Cerebellar nuclear complex (tissue), 1 donor: ENCODE measurements around the gene NLGN1.

Experiments used
- DNase-seq, 2 experiments: peaks; one replicate each; lab custom pipeline; 2025; lab: John Stamatoyannopoulos, UW

Gene NLGN1

GRCh38 chr3:174280186-174280585, 882.6 kb downstream of the NLGN1 start:
- no peak for DNase-seq

DNA sequence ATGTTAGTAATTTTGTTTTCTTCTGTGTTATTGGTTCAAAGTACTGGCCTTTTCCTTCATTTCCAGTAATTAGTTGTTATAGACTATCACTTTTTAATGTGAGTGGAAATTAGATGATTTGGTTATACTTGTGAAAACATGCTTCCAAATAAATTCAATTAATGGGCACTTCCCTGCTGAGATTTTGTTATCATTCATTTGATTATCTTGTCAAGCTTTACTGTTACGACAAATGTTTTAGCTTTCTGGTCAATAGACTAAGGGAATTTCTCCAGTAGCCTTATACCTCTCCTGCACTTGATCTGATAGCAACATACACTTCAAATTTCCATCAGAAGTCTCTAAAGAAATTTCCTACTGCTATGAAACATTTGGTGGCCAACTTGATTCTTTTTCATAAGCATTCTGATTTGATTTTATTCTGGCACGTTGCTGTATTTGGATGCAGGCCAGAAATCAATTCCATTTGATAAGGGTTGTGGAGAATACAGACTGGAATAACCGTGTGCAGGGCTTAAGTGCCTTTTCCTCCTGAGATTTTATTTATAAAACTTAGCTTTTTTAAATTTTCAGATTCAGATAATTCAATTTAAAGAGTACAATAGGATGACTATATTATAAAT, 887.8 kb downstream of the NLGN1 start:
- DNase-seq: no peak

GRCh38 chr3:174287705-174288104, 890.2 kb downstream of the NLGN1 start:
- no peak for DNase-seq

- no peak for DNase-seq
These were observed 897.1 kb downstream of the NLGN1 start for GRCh38 chr3:174294616-174295015.

GRCh38 chr3:174295306-174296092, 898.0 kb downstream of the NLGN1 start:
- DNase-seq: no peak

GRCh38 chr3:174302746-174303315, 905.3 kb downstream of the NLGN1 start:
- DNase-seq: no peak

- DNase-seq: no peak
These were observed 906.5 kb downstream of the NLGN1 start for GRCh38 chr3:174303907-174304560.

DNA sequence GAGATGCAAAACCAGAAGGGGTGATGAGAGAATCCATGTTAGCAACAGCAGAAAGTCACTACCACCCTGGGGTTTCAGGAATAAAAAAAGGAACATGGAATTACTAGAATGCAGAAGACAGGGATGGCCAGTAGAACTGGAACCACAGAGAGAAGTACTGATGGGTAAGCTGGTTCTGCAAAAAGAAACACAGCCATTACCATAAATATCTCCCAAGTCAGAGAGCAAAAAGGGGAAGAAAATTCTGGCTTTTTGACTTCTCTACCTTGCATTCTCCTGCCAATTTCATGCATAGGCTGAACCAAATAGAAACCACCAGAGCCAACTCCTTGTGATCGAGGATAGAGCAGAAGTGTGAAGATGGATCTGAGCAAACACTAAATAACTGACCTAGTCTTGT, 911.2 kb downstream of the NLGN1 start:
- DNase-seq: no peak

- no peak for DNase-seq
These were observed 913.0 kb downstream of the NLGN1 start for GRCh38 chr3:174310475-174310983.

GRCh38 chr3:174315225-174315624, 917.7 kb downstream of the NLGN1 start:
- DNase-seq: no peak

DNA sequence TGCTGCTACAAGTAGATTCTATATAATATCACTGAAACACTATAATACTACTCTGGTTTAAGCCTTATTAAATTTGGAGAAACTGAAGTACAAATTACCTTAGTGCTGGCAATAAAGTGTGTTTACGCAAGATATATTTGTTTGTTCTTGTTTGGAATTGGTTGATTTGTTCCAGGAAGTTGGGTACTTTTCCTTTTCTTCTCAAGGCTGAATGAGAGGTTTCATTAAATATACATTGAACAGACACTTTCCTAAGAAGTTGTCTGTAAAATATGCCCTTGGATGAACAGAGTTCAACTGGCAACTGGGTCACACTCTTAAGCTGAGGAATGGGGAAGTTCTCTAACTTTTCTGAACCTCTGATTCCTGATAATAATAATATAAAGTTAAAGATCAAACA, 919.5 kb downstream of the NLGN1 start:
- no peak for DNase-seq

GRCh38 chr3:174318181-174318580, 920.6 kb downstream of the NLGN1 start:
- DNase-seq: no peak

DNA sequence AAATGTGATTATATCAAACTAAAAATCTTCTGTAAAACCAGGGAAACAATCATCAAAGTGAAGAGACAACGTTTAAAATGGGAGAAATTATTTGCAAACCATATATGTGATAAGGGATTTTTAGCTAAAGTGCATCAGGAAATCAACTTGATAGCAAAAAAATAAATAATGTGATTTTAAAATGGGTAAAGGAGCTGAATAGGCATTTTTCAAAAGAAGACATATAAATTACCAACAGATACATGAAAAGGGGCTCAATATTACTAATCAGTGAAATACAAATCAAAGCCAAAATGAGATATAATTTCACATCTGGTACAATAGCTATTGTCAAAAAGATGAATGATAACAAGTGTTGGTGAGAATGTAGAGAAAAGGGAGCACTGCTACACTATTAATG, 924.0 kb downstream of the NLGN1 start:
- DNase-seq: no peak

GRCh38 chr3:174322789-174323188, 925.2 kb downstream of the NLGN1 start:
- DNase-seq: no peak

DNA sequence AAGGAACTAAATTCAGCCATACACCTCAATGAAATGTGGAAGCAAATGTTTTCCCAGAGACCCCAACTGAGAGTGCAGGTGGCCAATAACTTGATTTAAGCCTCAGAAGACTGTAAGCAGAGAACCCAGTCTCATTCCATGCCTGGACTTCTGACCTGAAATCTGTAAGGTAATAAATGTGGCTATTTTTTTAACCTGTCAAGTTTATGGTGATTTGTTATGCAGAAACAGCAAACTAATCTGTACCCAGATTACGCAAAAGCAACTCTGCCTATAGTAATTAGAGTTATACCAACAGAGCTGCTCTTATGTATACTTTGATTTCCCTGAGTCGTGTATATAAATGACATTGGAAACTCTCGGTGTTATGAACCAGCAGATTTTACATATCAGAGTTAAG, 927.6 kb downstream of the NLGN1 start:
- DNase-seq: no peak

DNA sequence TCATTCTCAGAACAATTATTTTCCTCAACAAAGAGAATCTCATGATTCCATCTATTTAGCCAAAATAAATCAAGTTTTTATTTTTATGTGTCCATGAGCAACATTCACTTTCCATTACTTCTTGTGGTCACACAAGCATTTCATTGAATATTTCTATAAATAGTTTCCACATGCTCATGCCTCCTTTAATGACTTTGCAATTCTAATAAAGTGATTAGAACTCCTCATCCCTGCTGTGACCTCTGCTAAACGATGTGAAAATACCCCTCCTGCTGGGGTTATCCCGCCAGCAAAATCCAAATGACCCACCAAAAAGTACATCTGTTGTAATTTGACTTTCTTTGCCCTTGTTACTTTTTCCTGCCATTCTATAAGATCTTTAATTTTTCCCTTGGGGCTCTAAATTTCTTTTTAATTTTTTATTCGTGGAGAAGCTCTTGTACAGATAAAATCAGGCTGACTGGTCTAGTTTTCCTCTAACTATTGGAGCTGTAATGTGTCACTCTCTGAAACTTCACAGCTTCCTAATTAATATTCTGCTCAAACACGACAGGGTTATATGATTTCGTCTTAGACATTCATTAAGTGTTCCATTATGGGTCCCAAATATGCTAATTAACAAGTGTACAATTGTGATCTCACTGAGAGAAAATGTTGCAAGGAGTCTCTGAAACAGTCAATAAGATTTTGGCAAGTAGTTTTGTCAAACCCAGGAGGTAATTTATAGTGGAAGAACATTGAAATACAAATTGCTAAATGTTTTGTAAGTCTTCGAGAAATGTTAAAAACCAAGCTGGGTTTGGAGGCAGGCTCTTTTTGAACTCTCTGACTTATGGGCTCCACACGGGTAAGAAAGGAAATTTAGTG, 928.5 kb downstream of the NLGN1 start:
- DNase-seq: no peak

GRCh38 chr3:174329321-174329720, 931.8 kb downstream of the NLGN1 start:
- no peak for DNase-seq

- DNase-seq: no peak
These were observed 932.8 kb downstream of the NLGN1 start for GRCh38 chr3:174330303-174330702.

DNA sequence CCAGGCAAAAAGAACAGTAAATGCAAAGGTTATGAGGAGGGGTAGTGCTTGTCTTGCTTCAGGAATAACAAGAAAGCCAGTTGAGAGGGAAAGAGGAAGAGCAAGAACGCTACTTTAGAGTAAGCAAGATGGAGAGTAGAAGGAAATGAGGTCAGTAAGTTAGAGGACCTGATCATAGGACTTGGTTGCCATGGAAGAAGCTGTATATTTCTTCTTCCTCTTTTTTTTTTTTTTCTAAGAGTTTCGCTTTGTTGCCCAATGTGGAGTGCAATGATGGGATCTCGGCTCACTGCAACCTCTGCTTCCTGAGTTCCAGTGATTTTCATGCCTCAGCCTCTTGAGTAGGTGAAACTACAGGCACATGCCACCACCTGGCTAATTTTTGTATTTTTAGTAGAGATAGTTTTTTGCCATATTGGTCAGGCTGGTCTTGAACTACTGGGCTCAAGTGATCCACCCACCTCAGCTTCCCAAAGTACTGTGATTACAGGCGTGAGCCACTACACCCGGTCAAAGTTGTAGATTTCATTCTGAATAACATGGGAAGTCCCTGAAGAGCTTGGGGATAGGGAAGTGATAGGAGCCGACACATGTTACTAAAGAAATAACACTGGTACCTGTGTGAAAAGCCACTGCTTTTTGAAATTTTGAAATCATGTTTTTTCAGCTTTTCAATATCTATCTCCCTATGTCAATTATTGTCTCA, 933.7 kb downstream of the NLGN1 start:
- no peak for DNase-seq

DNA sequence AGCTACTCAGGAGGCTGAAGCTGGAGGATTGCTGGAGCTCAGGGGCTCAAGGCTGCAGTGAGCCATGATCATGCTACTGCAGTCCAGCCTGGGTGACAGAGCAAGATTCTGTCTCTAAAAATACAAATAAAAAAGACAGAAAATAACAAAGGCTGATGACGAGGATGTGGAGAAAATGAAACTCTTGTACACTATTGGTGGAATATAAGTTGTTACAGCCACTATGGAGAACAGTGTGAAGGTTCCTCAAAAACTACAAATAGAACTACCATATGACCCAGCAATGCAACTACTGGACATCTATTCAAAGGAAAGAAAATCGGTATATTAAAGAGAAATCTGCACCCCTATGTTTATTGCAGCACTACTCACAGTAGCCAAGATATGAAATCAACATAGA, 934.8 kb downstream of the NLGN1 start:
- no peak for DNase-seq

- no peak for DNase-seq
These were observed 936.1 kb downstream of the NLGN1 start for GRCh38 chr3:174333640-174334039.
